PC-9 (cell line): ENCODE results near the gene IFT122. TPM values are rescaled to one million over a fixed set of nuclear protein-coding genes. Genes with fewer than 3 reads are reported as not detected.

Experiments used
- BruUV-seq: library from RNA; stranded (reverse); fragments of 400-500 nt; replicated peaks from 2 replicates; lab custom pipeline; 2021; lab: Mats Ljungman, UMichigan
- CTCF ChIA-PET: fragments of 300-600 bp; sonication (Branson Sonifier 250); formaldehyde crosslinking; loops from one replicate; lab custom pipeline; 2022; ENCODE audit warnings: antibody characterized with exemption; lab: Charles Lee
- POLR2A ChIA-PET: fragments of 300-600 bp; sonication (Branson Sonifier 250); formaldehyde crosslinking; loops from one replicate; lab custom pipeline; 2022; ENCODE audit warnings: antibody characterized with exemption; ENCODE audit not compliant: unreplicated experiment; lab: Charles Lee
- DNase-seq, 2 experiments: peaks; one replicate each; pipeline versions ENCODE4 v3.0.0 to v3.0.0-alpha.2; 2015 to 2022; ENCODE audit warnings: mixed read lengths in 1 of 2
- H2AFZ ChIP-seq: fragments of 200-600 bp; sonication (generic); 2 replicates; pipeline ENCODE4 v1.8.1; 2017; ENCODE audit warnings: antibody characterized with exemption
- H3F3A ChIP-seq: fragments of 200-600 bp; sonication (generic); 2 replicates; pipeline ENCODE4 v1.8.1; 2017; ENCODE audit warnings: antibody characterized with exemption, mild to moderate bottlenecking, low read depth; ENCODE audit not compliant: insufficient read depth
- H3K27ac ChIP-seq: fragments of 200-600 bp; sonication (generic); 2 replicates; pipeline ENCODE4 v1.6.1; 2016; ENCODE audit warnings: mixed run types
- H3K27me3 ChIP-seq: fragments of 200-600 bp; sonication (generic); 2 replicates; pipeline ENCODE4 v1.6.1; 2016; ENCODE audit warnings: low read depth, mixed run types; ENCODE audit not compliant: insufficient read depth
- H3K36me3 ChIP-seq: fragments of 200-600 bp; sonication (generic); 2 replicates; pipeline ENCODE4 v1.6.1; 2016; ENCODE audit warnings: low read depth, mixed run types
- H3K4me1 ChIP-seq: fragments of 200-600 bp; sonication (generic); replicated peaks from 2 replicates; pipeline ENCODE4 v1.6.1; 2016; ENCODE audit warnings: mixed run types; ENCODE audit not compliant: insufficient read depth
- H3K4me2 ChIP-seq: fragments of 200-600 bp; sonication (generic); 2 replicates; pipeline ENCODE4 v1.6.1; 2017; ENCODE audit warnings: mixed run types
- H3K4me3 ChIP-seq: fragments of 200-600 bp; sonication (generic); 2 replicates; pipeline ENCODE4 v1.6.1; 2016; ENCODE audit warnings: mixed run types
- H3K79me2 ChIP-seq: fragments of 200-600 bp; sonication (generic); 2 replicates; pipeline ENCODE4 v1.6.1; 2017; ENCODE audit warnings: low read depth, mixed run types
- H3K9me2 ChIP-seq: fragments of 200-600 bp; sonication (generic); 2 replicates; pipeline ENCODE4 v1.8.1; 2017; ENCODE audit warnings: mild to moderate bottlenecking; ENCODE audit not compliant: insufficient read depth
- H3K9me3 ChIP-seq: fragments of 200-600 bp; sonication (generic); 2 replicates; pipeline ENCODE4 v1.8.1; 2016; ENCODE audit warnings: low read depth; ENCODE audit not compliant: insufficient read depth
- H4K20me1 ChIP-seq: fragments of 200-600 bp; sonication (generic); 2 replicates; pipeline ENCODE4 v1.8.1; 2017; ENCODE audit not compliant: insufficient read depth
- CTCF ChIP-seq: fragments of 200-600 bp; sonication (generic); conservative IDR thresholded peaks from 2 replicates; pipeline ENCODE4 v1.6.1; 2017; ENCODE audit warnings: mixed run types, antibody characterized with exemption, mild to moderate bottlenecking, moderate library complexity
- EZH2 ChIP-seq: fragments of 200-600 bp; sonication (generic); IDR thresholded peaks from 2 replicates; pipeline ENCODE4 v1.8.0; 2017; ENCODE audit warnings: antibody characterized with exemption, low read depth
- intact Hi-C: fragments of 100-400 bp; cut with micrococcal nuclease; formaldehyde crosslinking; loops from one replicate; pipeline ENCODE4 v1.10.0; 2022; ENCODE audit not compliant: unreplicated experiment
- total RNA-seq: library from RNA; stranded (reverse); gene quantifications from 2 replicates; pipeline ENCODE4 v1.2.3, GENCODE V29; 2021

The IFT122 gene
- total RNA-seq, 1 experiment from 2014 or later, result 55.6 TPM

GRCh38 chr3:129441782-129442181, 1.8 kb downstream of the IFT122 start:
- Histone ChIP-seq H4K20me1 (no peaks in the 10 kb centered on the region), H3K79me2 (peaks cover 52% of the 10 kb centered on the region), H3K36me3 (peaks cover 16% of the 10 kb centered on the region), H3K4me2 (peak overlapping the region; percentile 97), H2AFZ (no peak overlapping the region), H3K27ac (no peak overlapping the region), H3K4me3 (no peak overlapping the region; the same call in 1 of the 2 replicates), H3K27me3 (no peaks in the 10 kb centered on the region), H3F3A (no peaks in the 10 kb centered on the region; the same call in 1 of the 2 replicates), H3K4me1 (peaks cover 33% of the 10 kb centered on the region), H3K9me3 (no peaks in the 10 kb centered on the region), H3K9me2 (no peaks in the 10 kb centered on the region)
- CTCF ChIA-PET, result no interaction called here
- POLR2A ChIA-PET, result interaction anchor here (0.5 to 0.7 kb wide), 3 partner anchors 35 to 412 kb away, joined by 3 to 9 read pairs (median 4); no protein-coding TSS in a partner anchor
- intact Hi-C loops, result loop anchor here (2.0 to 5.0 kb wide), 3 partner anchors 44 to 185 kb away; no protein-coding TSS in a partner anchor
- no TSS peak for BruUV-seq
- TF ChIP-seq EZH2, result no peak
- no peak for TF ChIP-seq CTCF
- DNase-seq, result no peak

GRCh38 chr3:129442486-129442885, 2.5 kb downstream of the IFT122 start:
- intact Hi-C loops, result loop anchor here (5.0 kb wide), 1 partner anchor 45 kb away; no protein-coding TSS in a partner anchor
- H3K4me2 ChIP-seq, result 0 out of 2 replicates have a peak overlapping the region, but pooled peaks have one; percentile 97
- no peaks in the 10 kb centered on the region for H3K27me3 ChIP-seq
- H3K27ac ChIP-seq, result no peak overlapping the region
- peaks cover 45% of the 10 kb centered on the region for H3K79me2 ChIP-seq
- CTCF ChIA-PET, result interaction anchor here (0.5 kb wide), 1 partner anchor 10 kb away, joined by 4 read pairs; no protein-coding TSS in a partner anchor
- no TSS peak for BruUV-seq
- DNase-seq, result no peak
- H3K9me2 ChIP-seq, result no peaks in the 10 kb centered on the region
- no peak overlapping the region for H3K4me3 ChIP-seq
- H4K20me1 ChIP-seq, result no peaks in the 10 kb centered on the region
- POLR2A ChIA-PET, result interaction anchor here (0.6 to 0.7 kb wide), 3 partner anchors 62 to 411 kb away, joined by 3 to 9 read pairs (median 4); no protein-coding TSS in a partner anchor
- TF ChIP-seq CTCF, result no peak
- no peaks in the 10 kb centered on the region for H3F3A ChIP-seq
- H2AFZ ChIP-seq, result no peak overlapping the region
- no peaks in the 10 kb centered on the region for H3K9me3 ChIP-seq
- peaks cover 9% of the 10 kb centered on the region for H3K36me3 ChIP-seq
- peaks cover 30% of the 10 kb centered on the region for H3K4me1 ChIP-seq

- no peak overlapping the region for H3K4me2 ChIP-seq
- H3K9me3 ChIP-seq, result no peaks in the 10 kb centered on the region
- no peaks in the 10 kb centered on the region for H4K20me1 ChIP-seq
- H3K27ac ChIP-seq, result no peak overlapping the region
- H3K4me3 ChIP-seq, result no peak overlapping the region
- no peaks in the 10 kb centered on the region for H3K27me3 ChIP-seq
- ChIA-PET POLR2A (interaction anchor here (0.6 kb wide), 1 partner anchor 62 kb away, joined by 3 read pairs; no protein-coding TSS in a partner anchor), CTCF (interaction anchor here (0.5 kb wide), 1 partner anchor 10 kb away, joined by 4 read pairs; no protein-coding TSS in a partner anchor)
- H3K9me2 ChIP-seq, result no peaks in the 10 kb centered on the region
- DNase-seq, result no peak
- peaks cover 41% of the 10 kb centered on the region for H3K79me2 ChIP-seq
- intact Hi-C loops, result loop anchor here (5.0 kb wide), 1 partner anchor 46 kb away; no protein-coding TSS in a partner anchor
- TF ChIP-seq CTCF (no peak), EZH2 (no peak)
- no TSS peak for BruUV-seq
- peaks cover 26% of the 10 kb centered on the region for H3K4me1 ChIP-seq
- peaks cover 5% of the 10 kb centered on the region; the same call in 1 of the 2 replicates for H3K36me3 ChIP-seq
- no peaks in the 10 kb centered on the region for H3F3A ChIP-seq
- no peak overlapping the region for H2AFZ ChIP-seq
These were observed 2.9 kb downstream of the IFT122 start for GRCh38 chr3:129442947-129443346.
